H9 (cell line): Measurements from ENCODE around the gene SF3B5. TPM values are rescaled to one million over a fixed set of nuclear protein-coding genes. Genes with fewer than 3 reads are reported as not detected.
"Not testable (repeated sequence)": the region's sequence is repeated elsewhere in the genome, so short reads cannot be mapped to it uniquely, and the experiment has no call there.

ENCODE experiments used
- DNase-seq: peaks from one replicate; pipeline ENCODE4 v3.0.0-alpha.2; 2017
- H2AFZ ChIP-seq: one replicate; pipeline ENCODE4 v1.6.1; 2013; ENCODE audit warnings: mild to moderate bottlenecking, low read length, control low read depth, moderate library complexity
- H2AK5ac ChIP-seq: 2 replicates; pipeline ENCODE4 v1.6.1; 2013; ENCODE audit warnings: low read length, control low read depth, mixed read lengths; ENCODE audit not compliant: insufficient read length
- H2BK120ac ChIP-seq: one replicate; pipeline ENCODE4 v1.6.1; 2013; ENCODE audit warnings: low read depth, mild to moderate bottlenecking, low read length, control low read depth, inconsistent platforms; ENCODE audit not compliant: poor library complexity, severe bottlenecking
- H2BK12ac ChIP-seq: 2 replicates; pipeline ENCODE4 v1.6.1; 2013; ENCODE audit warnings: low read length, control low read depth, mixed read lengths, low read depth; ENCODE audit not compliant: insufficient read length
- H2BK15ac ChIP-seq: 2 replicates; pipeline ENCODE4 v1.6.1; 2013; ENCODE audit warnings: low read depth, low read length, control low read depth
- H2BK20ac ChIP-seq: one replicate; pipeline ENCODE4 v1.6.1; 2013; ENCODE audit warnings: low read depth, mild to moderate bottlenecking, low read length, control low read depth, inconsistent platforms; ENCODE audit not compliant: poor library complexity, severe bottlenecking
- H2BK5ac ChIP-seq: 2 replicates; pipeline ENCODE4 v1.6.1; 2013; ENCODE audit warnings: low read length, control low read depth, mixed read lengths; ENCODE audit not compliant: insufficient read length
- H3K14ac ChIP-seq: 2 replicates; pipeline ENCODE4 v1.6.1; 2013; ENCODE audit warnings: low read length, control low read depth; ENCODE audit not compliant: insufficient read depth
- H3K18ac ChIP-seq: 2 replicates; pipeline ENCODE4 v1.6.1; 2013; ENCODE audit warnings: low read depth, mild to moderate bottlenecking, mixed read lengths, low read length, control low read depth; ENCODE audit not compliant: insufficient read length
- H3K23ac ChIP-seq: 2 replicates; pipeline ENCODE4 v1.6.1; 2013; ENCODE audit warnings: low read length, control low read depth, mixed read lengths, low read depth; ENCODE audit not compliant: insufficient read length
- H3K23me2 ChIP-seq: 2 replicates; pipeline ENCODE4 v1.6.1; 2013; ENCODE audit warnings: low read depth, mild to moderate bottlenecking, mixed read lengths, low read length, control low read depth; ENCODE audit not compliant: insufficient read length, poor library complexity, severe bottlenecking
- H3K27ac ChIP-seq: 2 replicates; pipeline ENCODE4 v1.5.1; 2013; ENCODE audit warnings: low read length, control low read depth, mixed read lengths, low read depth; ENCODE audit not compliant: insufficient read length
- H3K27me3 ChIP-seq: 2 replicates; pipeline ENCODE4 v1.6.1; 2013; ENCODE audit warnings: low read length, control low read depth, inconsistent platforms; ENCODE audit not compliant: insufficient read depth
- H3K4ac ChIP-seq: 2 replicates; pipeline ENCODE4 v1.6.1; 2013; ENCODE audit warnings: low read depth, mild to moderate bottlenecking, control low read depth, inconsistent platforms, low read length, moderate library complexity
- H3K4me1 ChIP-seq: 2 replicates; pipeline ENCODE4 v1.6.1; 2013; ENCODE audit warnings: low read length, control low read depth, inconsistent platforms; ENCODE audit not compliant: insufficient read depth
- H3K4me2 ChIP-seq: 2 replicates; pipeline ENCODE4 v1.6.1; 2013; ENCODE audit warnings: low read length, control low read depth, mixed read lengths; ENCODE audit not compliant: insufficient read length, insufficient read depth
- H3K56ac ChIP-seq: 2 replicates; pipeline ENCODE4 v1.6.1; 2013; ENCODE audit warnings: low read depth, mild to moderate bottlenecking, mixed read lengths, low read length, control low read depth; ENCODE audit not compliant: insufficient read length
- H3K79me1 ChIP-seq: 2 replicates; pipeline ENCODE4 v1.6.1; 2013; ENCODE audit warnings: low read depth, mild to moderate bottlenecking, moderate library complexity, low read length, control low read depth, inconsistent platforms; ENCODE audit not compliant: insufficient read depth, poor library complexity, severe bottlenecking
- H3K79me2 ChIP-seq: 2 replicates; pipeline ENCODE4 v1.6.1; 2013; ENCODE audit warnings: low read length, control low read depth, inconsistent platforms; ENCODE audit not compliant: insufficient read depth
- H3K9ac ChIP-seq: 2 replicates; pipeline ENCODE4 v1.6.1; 2013; ENCODE audit warnings: low read length, control low read depth, mixed read lengths; ENCODE audit not compliant: insufficient read length; ENCODE audit errors: extremely low read depth
- H3K9me3 ChIP-seq: one replicate; pipeline ENCODE4 v1.6.1; 2013; ENCODE audit warnings: low read depth, low read length, inconsistent platforms; ENCODE audit not compliant: control insufficient read depth
- H3T11ph ChIP-seq: one replicate; pipeline ENCODE4 v1.6.1; 2013; ENCODE audit warnings: mild to moderate bottlenecking, low read length, control low read depth, inconsistent platforms
- H4K20me1 ChIP-seq: one replicate; pipeline ENCODE4 v1.6.1; 2013; ENCODE audit not compliant: control insufficient read depth, insufficient read length, insufficient read depth
- H4K5ac ChIP-seq: 2 replicates; pipeline ENCODE4 v1.6.1; 2013; ENCODE audit warnings: low read depth, mild to moderate bottlenecking, mixed read lengths, low read length, control low read depth; ENCODE audit not compliant: insufficient read length
- H4K8ac ChIP-seq: replicated peaks from 2 replicates; pipeline ENCODE4 v1.6.1; 2013; ENCODE audit warnings: low read length, control low read depth, mixed read lengths, low read depth; ENCODE audit not compliant: insufficient read length
- H4K91ac ChIP-seq: 2 replicates; pipeline ENCODE4 v1.6.1; 2013; ENCODE audit warnings: low read depth, mild to moderate bottlenecking, moderate library complexity, mixed read lengths, low read length, control low read depth; ENCODE audit not compliant: insufficient read length
- H3K27ac Mint-ChIP-seq, 3 experiments: 2 replicates in 2 of 3; 3 replicates in 1 of 3; pipeline ENCODE4 v1.8.0; 2020 to 2021; ENCODE audit warnings: mixed read lengths in 3 of 3, mild to moderate bottlenecking in 1 of 3, moderate library complexity in 1 of 3
- H3K27me3 Mint-ChIP-seq: 2 replicates; pipeline ENCODE4 v1.8.0; 2021; ENCODE audit warnings: low read depth, mild to moderate bottlenecking, moderate library complexity, mixed read lengths
- H3K36me3 Mint-ChIP-seq, 3 experiments: 2 replicates in 2 of 3; 3 replicates in 1 of 3; pipeline ENCODE4 v1.8.0; 2020 to 2021; ENCODE audit warnings: low read depth in 3 of 3, mixed read lengths in 3 of 3; ENCODE audit not compliant: insufficient read depth in 1 of 3
- H3K4me1 Mint-ChIP-seq, 2 experiments: 2 replicates each; pipeline ENCODE4 v1.8.0; 2020; ENCODE audit warnings: mixed read lengths in 2 of 2
- H3K4me3 Mint-ChIP-seq, 2 experiments: 2 replicates in 1 of 2; 3 replicates in 1 of 2; pipeline ENCODE4 v1.8.0; 2020 to 2021; ENCODE audit warnings: mild to moderate bottlenecking in 2 of 2, mixed read lengths in 2 of 2, moderate library complexity in 1 of 2
- H3K9me3 Mint-ChIP-seq, 2 experiments: 2 replicates in 1 of 2; 3 replicates in 1 of 2; pipeline ENCODE4 v1.8.0; 2020; ENCODE audit warnings: mild to moderate bottlenecking in 2 of 2, mixed read lengths in 2 of 2, moderate library complexity in 1 of 2
- WGBS: extraction: QIAGEN DNeasy Blood & Tissue Kit; methylation state at CpG from one replicate; pipeline ENCODE4 v1.1.7; 2013; ENCODE audit warnings: missing lambda C conversion rate, low lambda C conversion rate, mixed read lengths; ENCODE audit not compliant: insufficient read length; ENCODE audit errors: extremely low coverage; 5-methylcytosine and 5-hydroxymethylcytosine counted together
- total RNA-seq: library from RNA; stranded (reverse); gene quantifications from 2 replicates; pipeline ENCODE4 v1.2.1, GENCODE V29; 2021

SF3B5 gene
- total RNA-seq, 1 experiment from 2014 or later, result 145 TPM

DNA sequence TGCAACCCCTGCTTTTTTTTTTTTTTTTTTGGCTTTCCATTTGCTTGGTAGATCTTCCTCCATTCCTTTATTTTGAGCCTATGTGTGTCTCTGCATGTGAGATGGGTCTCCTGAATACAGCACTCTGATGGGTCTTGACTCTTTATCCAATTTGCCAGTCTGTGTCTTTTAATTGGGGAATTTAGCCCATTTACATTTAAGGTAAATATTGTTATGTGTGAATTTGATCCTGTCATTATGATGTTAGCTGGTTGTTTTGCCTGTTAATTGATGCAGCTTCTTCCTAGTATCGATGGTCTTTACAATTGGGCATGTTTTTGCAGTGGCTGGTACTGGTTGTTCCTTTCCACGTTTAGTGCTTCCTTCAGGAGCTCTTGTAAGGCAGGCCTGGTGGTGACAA, 50.4 kb downstream of the SF3B5 start:
- not testable (repeated sequence) for H3K27ac ChIP-seq, H3K23me2 ChIP-seq, DNase-seq, H2BK15ac ChIP-seq, H2AFZ ChIP-seq, H2BK120ac ChIP-seq, H3T11ph ChIP-seq, H3K27me3 ChIP-seq, H3K4me1 ChIP-seq, H3K23ac ChIP-seq, H4K8ac ChIP-seq, H3K4me2 ChIP-seq, H3K9me3 ChIP-seq, H3K79me1 ChIP-seq, H2AK5ac ChIP-seq, H3K4me3 Mint-ChIP-seq, H2BK12ac ChIP-seq, H3K4me1 Mint-ChIP-seq, H4K20me1 ChIP-seq, H2BK5ac ChIP-seq, H3K18ac ChIP-seq, H3K79me2 ChIP-seq, H2BK20ac ChIP-seq, H3K4ac ChIP-seq, H3K14ac ChIP-seq, H3K9ac ChIP-seq, H4K5ac ChIP-seq, H4K91ac ChIP-seq, H3K27ac Mint-ChIP-seq, H3K56ac ChIP-seq
- WGBS, result no CpG with 5 or more reads among the region's 2 CpGs
- H3K27me3 Mint-ChIP-seq, result peaks cover 15% of the 10 kb centered on the region
- peaks cover 15 to 23% of the 10 kb centered on the region in 2 experiments; a peak in 3 of 5 replicates for H3K9me3 Mint-ChIP-seq
- peaks cover 0 to 15% (median 3%) of the 10 kb centered on the region in 3 experiments; a peak in 2 of 7 replicates for H3K36me3 Mint-ChIP-seq

Other genes starting within 250 kb of the SF3B5 start
- gene ZC2HC1B, start 231.1 kb downstream of the SF3B5 start, total RNA-seq, result not detected in 2 replicates
- gene PLAGL1, start 87.3 kb downstream of the SF3B5 start, total RNA-seq, result 1.6 and 1.9 TPM in 2 replicates
- 0.11 and 0.22 TPM in 2 replicates for gene STX11, start 54.9 kb upstream of the SF3B5 start, total RNA-seq
- 79.7 and 82.3 TPM in 2 replicates for gene UTRN, start 189.8 kb upstream of the SF3B5 start, total RNA-seq